HFF-Myc (cell line): Measurements from ENCODE around the gene ZNF14.
"Not testable (repeated sequence)": the region's sequence is repeated elsewhere in the genome, so short reads cannot be mapped to it uniquely, and the experiment has no call there.

Experiments
- DNase-seq: peaks from one replicate; pipeline ENCODE4 v3.0.0-alpha.2; 2011; ENCODE audit warnings: low read depth; ENCODE audit errors: extremely low read depth
- H3K4me3 ChIP-seq: replicated peaks from 2 replicates; pipeline ENCODE4 v1.5.1; 2011; ENCODE audit warnings: low read depth, mild to moderate bottlenecking, control low read depth, low read length
- CTCF ChIP-seq: IDR thresholded peaks from 2 replicates; pipeline ENCODE4 v1.5.1; 2012; ENCODE audit warnings: mild to moderate bottlenecking, low read depth, low read length, control low read depth; ENCODE audit errors: missing control alignments

The ZNF14 gene

GRCh38 chr19:19774354-19775033, 41.6 kb upstream of the ZNF14 start:
- TF ChIP-seq CTCF: no peak
- DNase-seq: no peak
- H3K4me3 ChIP-seq: no peak overlapping the region

- not testable (repeated sequence) for H3K4me3 ChIP-seq, DNase-seq
Observed at GRCh38 chr19:19771963-19772362, 39.1 kb upstream of the ZNF14 start.

- not testable (repeated sequence) for DNase-seq, H3K4me3 ChIP-seq
Observed at GRCh38 chr19:19769971-19770370, 37.1 kb upstream of the ZNF14 start.

- TF ChIP-seq CTCF: no peak
- no peak for DNase-seq
- H3K4me3 ChIP-seq: no peak overlapping the region
Observed at GRCh38 chr19:19758164-19758563, 25.3 kb upstream of the ZNF14 start.

- no peak overlapping the region for H3K4me3 ChIP-seq
- DNase-seq: no peak
- no peak for TF ChIP-seq CTCF
Observed at GRCh38 chr19:19752760-19753403, 20.0 kb upstream of the ZNF14 start.

GRCh38 chr19:19751846-19752245, 18.9 kb upstream of the ZNF14 start:
- TF ChIP-seq CTCF: no peak
- no peak overlapping the region for H3K4me3 ChIP-seq
- no peak for DNase-seq

- TF ChIP-seq CTCF: no peak
- H3K4me3 ChIP-seq: no peak overlapping the region
- no peak for DNase-seq
Observed at GRCh38 chr19:19750842-19751790, 18.2 kb upstream of the ZNF14 start.
